ENCODE data around the gene AADACL3.
"Not testable (repeated sequence)": the region's sequence is repeated elsewhere in the genome, so short reads cannot be mapped to it uniquely, and the experiment has no call there.

AADACL3 gene

GRCh38 chr1:12714710-12715475, 1.0 kb upstream of the AADACL3 start:
- DNase-seq (ENCODE audit: low spot score), result no peak

DNA sequence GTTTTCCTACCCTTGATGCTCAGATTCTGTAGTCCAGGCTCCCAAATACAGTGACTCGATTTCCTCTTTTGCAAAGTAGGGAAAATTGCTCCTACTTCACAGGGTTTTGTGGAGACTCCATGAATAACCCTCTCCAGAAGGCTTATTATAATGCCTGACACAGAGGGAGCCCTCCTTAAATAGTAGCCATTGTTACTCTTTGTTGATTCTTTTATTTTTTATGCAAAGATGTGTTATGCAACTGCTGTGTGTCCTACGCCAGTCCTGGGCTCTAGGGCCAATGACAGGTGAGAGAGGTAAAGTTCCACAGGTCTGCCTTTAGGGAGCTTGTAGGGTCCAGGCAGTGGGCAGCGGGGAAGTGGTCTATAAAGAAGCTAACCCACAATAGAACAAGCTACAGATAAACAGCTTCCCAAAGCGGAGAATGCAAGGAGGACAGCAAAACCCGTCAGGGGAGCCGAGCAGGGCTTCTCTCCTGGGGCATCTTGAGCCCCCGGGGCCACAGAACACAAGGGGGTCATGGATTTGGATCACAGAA, 1.5 kb downstream of the AADACL3 start:
- DNase-seq (ENCODE audit: low spot score), result no peak

DNA sequence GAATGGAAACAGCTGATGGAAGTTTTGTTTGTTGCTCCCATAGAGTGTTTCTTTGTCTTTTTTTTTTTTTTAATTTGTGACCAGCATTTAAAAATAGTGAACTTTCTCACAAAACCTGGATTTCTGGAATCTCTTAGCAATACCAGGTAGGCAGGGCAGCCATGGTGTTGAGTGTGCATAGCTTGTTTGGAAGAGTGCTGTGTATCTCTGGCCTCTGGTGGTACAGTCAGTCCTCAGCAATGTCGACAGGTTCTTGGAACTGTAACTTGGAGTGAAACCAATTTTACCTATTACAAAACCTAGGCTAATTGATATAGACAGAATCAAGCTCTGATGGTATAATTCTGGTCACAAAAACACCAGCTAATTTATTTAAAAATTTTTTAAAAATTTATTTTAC, 6.7 kb downstream of the AADACL3 start:
- no peak for DNase-seq (ENCODE audit: low spot score)

DNA sequence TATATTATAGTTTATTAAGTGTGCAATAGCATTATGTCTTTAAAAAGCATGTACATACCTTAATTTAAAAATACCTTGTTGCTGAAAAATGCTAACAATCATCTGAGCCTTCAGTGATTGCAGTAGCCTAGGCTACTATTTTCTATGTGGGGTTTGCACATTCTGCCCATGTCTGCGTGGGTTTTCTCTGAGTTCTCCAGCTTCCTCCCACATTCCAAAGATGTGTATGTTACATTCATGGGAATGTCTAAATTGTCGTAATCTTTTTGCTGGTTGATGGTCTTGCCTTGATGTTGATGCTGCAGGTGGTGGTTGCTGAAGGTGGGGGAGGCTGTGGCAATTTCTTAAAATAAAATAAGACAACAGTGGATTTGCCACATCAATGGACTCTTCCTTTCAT, 12.5 kb downstream of the AADACL3 start:
- DNase-seq (ENCODE audit: low spot score), result no peak

DNA sequence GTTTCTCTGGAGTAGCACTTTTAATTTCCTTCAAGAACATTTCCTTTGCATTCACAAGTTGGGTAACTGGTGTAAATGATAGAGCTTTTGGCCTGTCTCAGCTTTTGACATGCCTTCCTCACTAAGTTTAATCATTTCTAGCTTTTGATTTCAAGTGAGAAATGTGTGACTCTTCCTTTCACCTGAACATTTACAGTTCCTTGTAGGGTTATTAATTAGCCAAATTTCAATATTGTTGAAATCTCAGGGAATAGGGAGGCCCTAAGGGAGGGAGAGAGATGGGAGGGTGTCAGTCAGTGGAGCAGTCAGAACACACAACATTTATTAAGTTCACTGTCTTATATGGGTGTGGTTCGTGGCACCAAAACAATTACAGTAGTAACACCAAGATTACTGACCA, 14.2 kb downstream of the AADACL3 start:
- no peak for DNase-seq (ENCODE audit: low spot score)

DNA sequence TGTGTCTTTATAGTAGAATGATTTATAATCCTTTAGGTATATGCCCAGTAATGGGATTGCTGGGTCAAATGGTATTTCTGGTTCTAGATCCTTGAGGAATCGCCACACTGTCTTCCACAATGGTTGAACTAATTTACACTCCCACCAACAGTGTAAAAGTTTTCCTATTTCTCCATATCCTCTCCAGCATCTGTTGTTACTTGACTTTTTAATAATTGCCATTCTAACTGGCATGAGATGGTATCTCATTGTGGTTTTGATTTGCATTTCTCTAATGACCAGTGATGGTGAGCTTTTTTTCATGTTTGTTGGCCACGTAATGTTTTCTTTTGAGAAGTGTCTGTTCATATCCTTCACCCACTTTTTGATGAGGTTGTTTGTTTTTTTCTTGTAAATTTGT, 15.2 kb downstream of the AADACL3 start:
- not testable (repeated sequence) for DNase-seq (ENCODE audit: low spot score)

GRCh38 chr1:12734651-12735050, 18.7 kb downstream of the AADACL3 start:
- no peak for DNase-seq (ENCODE audit: low spot score)

DNA sequence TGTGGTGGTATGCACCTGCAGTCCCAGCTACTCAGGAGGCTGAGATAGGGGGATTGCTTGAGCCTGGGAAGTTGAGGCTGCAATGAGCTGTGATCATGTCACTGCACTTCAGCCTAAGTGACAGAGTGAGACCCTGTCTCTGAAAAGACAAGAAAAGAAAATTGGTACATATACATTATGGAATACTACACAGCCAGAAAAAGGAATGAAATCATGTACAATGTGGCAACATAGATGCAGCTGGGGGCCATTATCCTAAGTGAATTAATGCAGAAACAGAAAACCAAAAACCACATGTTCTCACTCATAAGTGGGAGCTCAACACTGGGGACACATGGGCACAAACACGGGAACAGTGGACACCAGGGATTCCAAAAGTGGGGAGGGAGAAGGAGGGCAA, 23.0 kb downstream of the AADACL3 start:
- no peak for DNase-seq (ENCODE audit: low spot score)

DNA sequence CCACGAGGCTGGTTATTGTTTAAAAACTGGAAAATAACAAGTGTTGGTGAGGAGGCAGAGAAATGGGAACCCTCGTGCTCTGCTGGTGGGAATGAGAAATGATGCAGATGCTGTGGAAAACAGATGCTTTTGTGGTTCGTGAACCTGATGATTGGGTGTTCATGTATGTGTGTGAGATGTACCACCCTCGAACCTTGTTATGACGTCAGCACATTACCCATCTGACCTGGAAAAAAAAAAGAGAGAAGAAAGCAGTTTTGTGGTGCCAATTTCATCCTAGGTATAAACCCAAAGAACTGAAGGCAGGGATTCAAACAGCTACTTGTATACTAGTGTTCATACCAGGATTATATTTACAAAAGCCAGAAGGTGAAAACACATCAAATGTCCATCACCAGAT, 23.7 kb downstream of the AADACL3 start:
- DNase-seq (ENCODE audit: low spot score), result no peak

DNA sequence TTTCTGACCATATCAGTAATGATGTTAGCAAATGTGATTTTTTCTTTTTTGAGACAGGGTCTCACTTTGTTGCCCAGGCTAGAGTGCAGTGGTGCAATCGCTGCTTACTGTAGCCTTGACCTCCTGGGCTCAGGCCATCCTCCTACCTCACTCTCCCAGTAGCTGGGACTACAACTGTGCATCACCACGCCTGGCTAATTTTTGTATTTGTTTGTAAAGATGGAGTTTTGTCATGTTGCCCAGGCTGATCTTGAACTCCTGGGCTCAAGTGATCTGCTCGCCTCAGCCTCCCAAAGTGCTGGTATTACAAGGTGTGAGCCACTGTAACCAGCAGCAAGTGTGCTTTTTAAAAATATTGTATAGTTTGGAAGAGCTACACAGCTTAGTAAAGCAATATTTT, 26.0 kb downstream of the AADACL3 start:
- no peak for DNase-seq (ENCODE audit: low spot score)

GRCh38 chr1:12745126-12745991, 29.4 kb downstream of the AADACL3 start:
- DNase-seq (ENCODE audit: low spot score), result no peak

DNA sequence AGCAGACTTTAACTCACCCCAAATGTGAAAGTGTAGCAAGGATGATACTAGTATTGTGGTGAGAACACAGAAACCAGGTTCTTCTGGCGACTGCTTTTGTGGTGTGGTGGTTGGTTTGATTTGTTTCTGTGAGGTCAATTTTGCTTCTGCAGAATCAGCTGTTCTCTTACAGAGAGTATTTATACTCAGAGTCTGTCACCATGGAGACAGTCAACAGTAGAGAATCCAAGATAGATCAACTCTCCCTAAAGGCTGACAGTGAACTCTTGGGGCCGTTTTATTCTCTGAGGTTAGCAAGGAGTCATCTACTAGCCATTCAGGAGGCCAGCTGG, 30.0 kb downstream of the AADACL3 start, which contains the start of gene CFAP107:
Gene CFAP107 (plus strand): TSS at position 209 of the 332 bp plus-strand sequence. CDS start 231 bp downstream, outside the sequence.
- DNase-seq (ENCODE audit: low spot score), result no peak

GRCh38 chr1:12748778-12749355, 33.0 kb downstream of the AADACL3 start:
- no peak for DNase-seq (ENCODE audit: low spot score)

DNA sequence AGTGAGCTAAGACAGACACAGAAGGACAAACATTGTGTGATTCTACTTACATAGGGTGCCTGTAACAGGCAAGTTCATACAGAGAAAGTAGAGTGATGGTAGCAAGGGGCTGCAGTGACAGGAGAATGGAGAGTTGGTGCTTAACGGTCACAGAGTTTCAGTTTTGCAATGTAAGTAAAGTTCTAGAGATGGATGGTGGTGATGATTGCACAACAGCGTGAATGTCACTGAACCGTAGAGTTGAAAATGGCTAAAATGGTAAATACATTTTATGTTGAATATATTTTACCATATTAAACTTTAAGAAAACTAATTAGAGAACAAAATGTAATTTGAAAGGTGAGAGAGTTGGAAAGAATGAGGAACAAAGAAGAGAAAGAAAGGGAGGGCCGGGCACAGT, 38.8 kb downstream of the AADACL3 start:
- no peak for DNase-seq (ENCODE audit: low spot score)

- DNase-seq (ENCODE audit: low spot score), result no peak
Observed at GRCh38 chr1:12756273-12756672, 40.4 kb downstream of the AADACL3 start.

DNA sequence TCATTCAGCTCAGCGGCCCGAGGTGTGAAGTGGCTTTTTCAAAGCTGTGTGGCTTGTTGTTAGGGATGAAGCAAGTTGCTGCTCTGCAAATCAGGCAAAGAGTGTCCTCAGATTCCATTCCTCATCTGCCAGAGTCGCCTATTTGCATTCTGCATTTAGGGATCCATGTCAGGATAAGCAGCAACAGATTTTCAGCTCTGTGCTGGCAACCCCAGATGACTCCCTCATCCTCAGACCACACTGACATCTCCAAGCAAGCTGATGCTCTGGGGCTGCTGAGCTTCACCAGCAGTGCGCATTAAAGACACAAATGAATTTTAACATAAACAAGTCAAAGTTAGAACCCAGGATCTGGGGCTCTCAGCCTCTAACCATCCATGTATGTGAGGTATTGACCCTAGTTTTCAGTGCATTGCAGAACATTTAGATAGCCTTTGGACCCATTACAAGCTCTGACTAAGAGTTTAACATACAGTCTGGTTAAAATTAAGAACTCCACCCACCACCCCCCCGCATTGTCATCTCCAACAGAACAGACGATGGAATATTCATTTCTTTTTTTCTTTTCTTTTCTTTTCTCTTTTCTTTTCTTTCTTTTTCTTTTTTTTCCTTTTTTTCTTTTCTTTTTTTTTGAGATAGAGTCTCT, 41.0 kb downstream of the AADACL3 start:
- no peak for DNase-seq (ENCODE audit: low spot score)

DNA sequence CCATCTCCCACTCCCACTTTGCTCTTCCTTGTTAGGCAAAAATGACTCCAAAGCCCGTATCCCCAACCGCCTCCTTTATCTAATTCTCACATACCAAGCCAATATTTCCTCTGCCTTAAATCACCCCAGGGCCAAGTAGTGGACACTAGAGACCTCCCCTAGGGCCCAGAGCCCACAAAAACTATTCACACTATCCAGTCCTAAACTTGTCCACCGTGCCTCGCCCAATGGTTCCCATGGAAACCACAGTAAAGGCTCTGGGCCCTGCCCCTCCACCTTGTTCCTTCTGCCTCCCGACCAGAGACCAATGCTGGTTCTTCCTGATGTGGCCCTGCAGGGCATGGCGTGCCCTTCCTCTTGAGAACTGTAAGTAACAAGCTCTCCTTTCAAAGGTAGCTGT, 41.9 kb downstream of the AADACL3 start:
- DNase-seq (ENCODE audit: low spot score), result no peak

DNA sequence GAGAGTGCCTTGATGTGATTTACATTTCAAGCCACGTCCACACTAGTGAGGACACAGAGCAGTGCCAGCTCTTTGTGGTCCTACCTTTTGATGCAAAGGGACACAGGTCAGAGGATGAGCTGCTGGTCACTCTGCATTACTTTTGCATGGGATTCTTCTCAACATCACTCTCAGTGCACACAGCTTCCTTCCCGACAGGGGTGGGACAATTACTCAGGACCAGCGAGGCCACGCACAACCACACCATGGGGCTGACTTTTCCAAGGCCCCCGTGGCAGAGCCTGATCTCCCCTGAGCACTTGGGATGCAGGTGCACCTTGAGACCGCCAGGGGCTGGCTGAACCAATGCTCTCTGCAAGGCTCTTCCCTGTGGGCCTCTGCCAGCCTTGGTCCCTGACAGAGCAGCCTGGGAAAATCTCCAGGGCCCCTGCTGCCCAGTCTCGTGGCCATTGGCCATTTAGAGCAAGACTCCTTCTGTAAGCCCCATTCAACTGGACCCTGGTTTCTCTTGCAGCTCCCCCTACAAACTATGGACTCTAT, 44.4 kb downstream of the AADACL3 start:
- no peak for DNase-seq (ENCODE audit: low spot score)

GRCh38 chr1:12761781-12762180, 45.9 kb downstream of the AADACL3 start:
- DNase-seq (ENCODE audit: low spot score), result no peak

GRCh38 chr1:12762766-12763165, 46.9 kb downstream of the AADACL3 start:
- DNase-seq (ENCODE audit: low spot score), result no peak

- no peak for DNase-seq (ENCODE audit: low spot score)
Observed at GRCh38 chr1:12763479-12763878, 47.6 kb downstream of the AADACL3 start.

- DNase-seq (ENCODE audit: low spot score), result no peak
Observed at GRCh38 chr1:12764016-12764415, 48.1 kb downstream of the AADACL3 start.
